ENCODE data around the gene MRPS15.

DNA sequence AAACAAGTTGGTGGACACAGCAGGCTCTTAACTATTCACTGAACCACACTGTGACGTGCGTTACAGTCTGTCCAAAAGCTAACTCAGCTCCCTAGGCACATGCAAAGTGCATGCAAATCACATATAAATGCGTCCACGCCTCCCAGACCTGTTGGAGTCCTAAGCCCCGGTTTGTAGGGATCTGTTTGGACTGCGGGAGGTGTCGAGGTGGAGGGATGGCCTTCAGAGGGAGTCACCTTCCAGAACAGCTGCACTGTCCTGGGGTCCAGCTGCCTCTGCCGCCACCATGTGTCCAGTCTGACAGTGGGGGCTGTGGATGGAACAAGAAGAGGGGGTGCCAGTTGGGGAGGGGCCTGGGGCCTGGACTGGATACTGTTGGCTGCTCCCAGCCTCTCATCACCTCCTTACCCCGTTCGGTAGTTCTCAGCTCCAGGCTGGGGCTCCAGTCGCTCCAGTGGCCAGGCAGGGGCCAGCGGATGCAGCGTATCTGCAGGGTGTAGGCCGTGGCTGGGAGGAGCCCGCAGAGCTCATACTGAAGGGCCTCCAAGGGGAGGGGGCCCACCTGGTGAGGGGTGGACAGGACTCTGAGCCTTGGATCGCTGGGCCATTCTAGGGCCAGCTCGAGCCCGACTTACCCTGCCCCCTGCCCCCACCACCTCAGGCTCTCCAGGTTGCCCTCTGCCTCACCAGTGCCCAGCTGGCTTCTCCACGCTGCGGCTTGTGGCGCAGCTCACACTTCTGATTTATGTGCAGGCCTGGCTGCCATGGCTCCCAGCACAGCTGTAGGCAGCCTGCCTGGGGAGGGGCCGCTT lies 7.9 kb upstream of the MRPS15 start:
- TF ChIP-seq GABPA (IDR thresholded peaks at IDR 0.05 in 1 of 2, conservative IDR thresholded peaks at IDR 0.05 in 1 of 2) (no peak), ATF3 (IDR thresholded peaks at IDR 0.05) (no peak), YY1 (IDR thresholded peaks at IDR 0.05) (no peak), HNF4A (conservative IDR thresholded peaks at IDR 0.05) (no peak), RAD21 (IDR thresholded peaks at IDR 0.05) (no peak), TAF1 (conservative IDR thresholded peaks at IDR 0.05) (no peak), REST (IDR thresholded peaks at IDR 0.05) (no peak), HNF4G (IDR thresholded peaks at IDR 0.05) (no peak), RXRA (IDR thresholded peaks at IDR 0.05) (no peak)
- TF ChIP-seq, protein P1, sequence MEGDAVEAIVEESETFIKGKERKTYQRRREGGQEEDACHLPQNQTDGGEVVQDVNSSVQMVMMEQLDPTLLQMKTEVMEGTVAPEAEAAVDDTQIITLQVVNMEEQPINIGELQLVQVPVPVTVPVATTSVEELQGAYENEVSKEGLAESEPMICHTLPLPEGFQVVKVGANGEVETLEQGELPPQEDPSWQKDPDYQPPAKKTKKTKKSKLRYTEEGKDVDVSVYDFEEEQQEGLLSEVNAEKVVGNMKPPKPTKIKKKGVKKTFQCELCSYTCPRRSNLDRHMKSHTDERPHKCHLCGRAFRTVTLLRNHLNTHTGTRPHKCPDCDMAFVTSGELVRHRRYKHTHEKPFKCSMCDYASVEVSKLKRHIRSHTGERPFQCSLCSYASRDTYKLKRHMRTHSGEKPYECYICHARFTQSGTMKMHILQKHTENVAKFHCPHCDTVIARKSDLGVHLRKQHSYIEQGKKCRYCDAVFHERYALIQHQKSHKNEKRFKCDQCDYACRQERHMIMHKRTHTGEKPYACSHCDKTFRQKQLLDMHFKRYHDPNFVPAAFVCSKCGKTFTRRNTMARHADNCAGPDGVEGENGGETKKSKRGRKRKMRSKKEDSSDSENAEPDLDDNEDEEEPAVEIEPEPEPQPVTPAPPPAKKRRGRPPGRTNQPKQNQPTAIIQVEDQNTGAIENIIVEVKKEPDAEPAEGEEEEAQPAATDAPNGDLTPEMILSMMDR (IDR thresholded peaks at IDR 0.05; ENCODE audit: low read depth, low read length, missing input control) = no peak
- TF ChIP-seq, protein P2, sequence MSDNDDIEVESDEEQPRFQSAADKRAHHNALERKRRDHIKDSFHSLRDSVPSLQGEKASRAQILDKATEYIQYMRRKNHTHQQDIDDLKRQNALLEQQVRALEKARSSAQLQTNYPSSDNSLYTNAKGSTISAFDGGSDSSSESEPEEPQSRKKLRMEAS (IDR thresholded peaks at IDR 0.05) = no peak
- TF ChIP-seq, protein P3, sequence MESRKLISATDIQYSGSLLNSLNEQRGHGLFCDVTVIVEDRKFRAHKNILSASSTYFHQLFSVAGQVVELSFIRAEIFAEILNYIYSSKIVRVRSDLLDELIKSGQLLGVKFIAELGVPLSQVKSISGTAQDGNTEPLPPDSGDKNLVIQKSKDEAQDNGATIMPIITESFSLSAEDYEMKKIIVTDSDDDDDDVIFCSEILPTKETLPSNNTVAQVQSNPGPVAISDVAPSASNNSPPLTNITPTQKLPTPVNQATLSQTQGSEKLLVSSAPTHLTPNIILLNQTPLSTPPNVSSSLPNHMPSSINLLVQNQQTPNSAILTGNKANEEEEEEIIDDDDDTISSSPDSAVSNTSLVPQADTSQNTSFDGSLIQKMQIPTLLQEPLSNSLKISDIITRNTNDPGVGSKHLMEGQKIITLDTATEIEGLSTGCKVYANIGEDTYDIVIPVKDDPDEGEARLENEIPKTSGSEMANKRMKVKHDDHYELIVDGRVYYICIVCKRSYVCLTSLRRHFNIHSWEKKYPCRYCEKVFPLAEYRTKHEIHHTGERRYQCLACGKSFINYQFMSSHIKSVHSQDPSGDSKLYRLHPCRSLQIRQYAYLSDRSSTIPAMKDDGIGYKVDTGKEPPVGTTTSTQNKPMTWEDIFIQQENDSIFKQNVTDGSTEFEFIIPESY (IDR thresholded peaks at IDR 0.05) = no peak
